ENCODE results near the gene GPC6.

DNA sequence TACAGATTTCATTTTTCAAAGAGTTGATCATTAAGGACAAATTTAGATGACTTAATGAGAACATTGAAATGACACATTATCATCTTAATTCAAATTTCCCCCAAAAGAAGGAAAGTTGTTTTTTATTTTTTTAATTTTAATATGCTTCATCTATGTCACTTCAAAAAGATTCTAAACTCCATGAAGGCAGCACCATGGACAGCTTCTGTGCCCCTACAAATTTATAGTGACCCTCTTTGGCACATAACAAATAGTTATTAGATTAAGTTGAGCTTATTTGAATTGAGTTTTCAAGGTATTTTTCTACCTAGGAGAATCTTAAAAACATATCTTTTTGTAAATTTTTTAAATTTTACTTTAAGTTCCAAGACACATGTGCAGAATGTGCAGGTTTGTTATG, 1054.2 kb downstream of the GPC6 start:
- TF ChIP-seq, protein P1, sequence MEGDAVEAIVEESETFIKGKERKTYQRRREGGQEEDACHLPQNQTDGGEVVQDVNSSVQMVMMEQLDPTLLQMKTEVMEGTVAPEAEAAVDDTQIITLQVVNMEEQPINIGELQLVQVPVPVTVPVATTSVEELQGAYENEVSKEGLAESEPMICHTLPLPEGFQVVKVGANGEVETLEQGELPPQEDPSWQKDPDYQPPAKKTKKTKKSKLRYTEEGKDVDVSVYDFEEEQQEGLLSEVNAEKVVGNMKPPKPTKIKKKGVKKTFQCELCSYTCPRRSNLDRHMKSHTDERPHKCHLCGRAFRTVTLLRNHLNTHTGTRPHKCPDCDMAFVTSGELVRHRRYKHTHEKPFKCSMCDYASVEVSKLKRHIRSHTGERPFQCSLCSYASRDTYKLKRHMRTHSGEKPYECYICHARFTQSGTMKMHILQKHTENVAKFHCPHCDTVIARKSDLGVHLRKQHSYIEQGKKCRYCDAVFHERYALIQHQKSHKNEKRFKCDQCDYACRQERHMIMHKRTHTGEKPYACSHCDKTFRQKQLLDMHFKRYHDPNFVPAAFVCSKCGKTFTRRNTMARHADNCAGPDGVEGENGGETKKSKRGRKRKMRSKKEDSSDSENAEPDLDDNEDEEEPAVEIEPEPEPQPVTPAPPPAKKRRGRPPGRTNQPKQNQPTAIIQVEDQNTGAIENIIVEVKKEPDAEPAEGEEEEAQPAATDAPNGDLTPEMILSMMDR (optimal IDR thresholded peaks at IDR 0.05 in 1 of 3, IDR thresholded peaks at IDR 0.05 in 1 of 3, conservative IDR thresholded peaks at IDR 0.05 in 1 of 3; ENCODE audit: extremely low read depth in 1 of 3, insufficient read depth in 2 of 3, low read length in 3 of 3), result no peak
- no peak for TF ChIP-seq EZH2 (IDR thresholded peaks at IDR 0.05; ENCODE audit: low read length)

Data from keratinocyte (primary cell).